ENCODE measurements around the gene CARM1.
"Not testable (repeated sequence)": the region's sequence is repeated elsewhere in the genome, so short reads cannot be mapped to it uniquely, and the experiment has no call there.

The CARM1 gene

GRCh38 chr19:10876459-10877240 lies 5.3 kb downstream of the CARM1 start:
- DNase-seq = no peak

DNA sequence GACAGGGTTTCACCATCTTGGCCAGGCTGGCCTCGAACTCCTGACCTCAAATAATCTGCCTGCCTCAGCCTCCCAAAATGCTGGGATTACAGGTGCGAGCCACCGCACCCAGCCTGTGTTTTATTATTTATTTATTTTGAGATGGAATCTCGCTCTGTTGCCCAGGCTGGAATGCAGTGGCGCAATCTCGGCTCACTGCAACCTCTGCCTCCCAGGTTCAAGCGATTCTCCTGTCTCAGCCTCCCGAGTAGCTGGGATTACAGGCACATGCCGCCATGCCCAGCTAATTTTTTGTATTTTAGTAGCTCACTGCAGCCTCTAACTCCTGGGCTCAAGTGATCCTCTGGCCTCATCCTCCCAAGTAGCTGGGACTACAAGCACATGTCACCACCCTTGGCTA lies 6.3 kb downstream of the CARM1 start:
- not testable (repeated sequence) for DNase-seq

- no peak for DNase-seq
These were observed 6.9 kb downstream of the CARM1 start for GRCh38 chr19:10878253-10878652.

DNA sequence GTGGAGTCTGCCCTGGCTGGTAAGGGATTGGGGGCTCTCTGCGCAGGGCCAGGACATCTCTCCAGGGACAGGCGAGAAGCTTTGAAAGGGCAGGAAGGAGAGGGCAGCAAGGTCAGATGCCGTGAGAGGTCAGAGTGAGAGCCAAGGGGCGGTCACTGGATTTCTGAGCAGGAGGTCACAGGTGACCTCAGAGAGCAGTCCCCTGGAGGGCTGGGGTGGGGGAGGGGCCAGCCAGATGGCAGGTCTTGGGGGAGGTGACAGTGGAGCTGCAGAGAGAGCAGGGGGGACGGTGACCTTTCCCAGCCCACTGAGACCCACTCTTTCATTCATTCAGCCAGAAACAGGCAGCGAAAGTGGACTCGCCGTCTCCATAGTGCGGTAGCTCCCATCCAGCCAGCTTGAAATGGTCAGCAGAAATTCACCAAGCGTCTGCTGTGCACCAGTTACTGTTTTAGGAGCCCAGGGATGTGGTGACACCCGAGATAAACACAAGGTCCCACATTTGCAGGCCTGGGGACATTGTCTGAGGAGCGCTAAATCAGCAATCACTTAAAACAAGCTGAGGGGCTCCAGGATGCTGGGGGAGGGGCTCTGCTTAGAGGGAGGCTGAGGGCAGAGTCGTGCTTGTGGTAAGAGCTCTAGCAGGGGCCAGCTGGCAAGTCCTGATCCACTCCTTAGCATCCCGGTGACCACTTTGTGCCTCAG lies 10.2 kb downstream of the CARM1 start:
- no peak for DNase-seq

DNA sequence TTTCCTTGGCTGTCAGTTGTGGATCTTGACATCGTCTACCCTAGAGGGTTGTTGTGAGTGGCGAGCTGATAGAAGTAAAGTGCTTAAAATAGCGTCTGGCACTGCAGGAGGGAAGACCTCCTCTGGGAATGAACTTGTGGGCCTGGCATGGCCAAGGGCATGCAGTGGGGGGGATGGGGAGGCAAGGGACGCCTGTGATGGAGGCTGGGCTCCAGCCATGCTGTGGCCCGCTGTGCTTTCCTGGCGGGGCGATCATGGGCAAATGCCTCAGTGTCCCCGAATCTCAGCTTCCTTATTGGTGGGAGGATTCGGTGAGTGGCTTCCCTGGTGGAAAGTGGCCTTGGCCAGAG lies 10.7 kb downstream of the CARM1 start:
- DNase-seq = no peak

GRCh38 chr19:10884274-10884673 lies 12.9 kb downstream of the CARM1 start:
- DNase-seq = no peak

GRCh38 chr19:10885201-10886169 lies 14.1 kb downstream of the CARM1 start:
- DNase-seq = no peak

GRCh38 chr19:10887616-10888367 lies 16.4 kb downstream of the CARM1 start:
- no peak for DNase-seq

DNA sequence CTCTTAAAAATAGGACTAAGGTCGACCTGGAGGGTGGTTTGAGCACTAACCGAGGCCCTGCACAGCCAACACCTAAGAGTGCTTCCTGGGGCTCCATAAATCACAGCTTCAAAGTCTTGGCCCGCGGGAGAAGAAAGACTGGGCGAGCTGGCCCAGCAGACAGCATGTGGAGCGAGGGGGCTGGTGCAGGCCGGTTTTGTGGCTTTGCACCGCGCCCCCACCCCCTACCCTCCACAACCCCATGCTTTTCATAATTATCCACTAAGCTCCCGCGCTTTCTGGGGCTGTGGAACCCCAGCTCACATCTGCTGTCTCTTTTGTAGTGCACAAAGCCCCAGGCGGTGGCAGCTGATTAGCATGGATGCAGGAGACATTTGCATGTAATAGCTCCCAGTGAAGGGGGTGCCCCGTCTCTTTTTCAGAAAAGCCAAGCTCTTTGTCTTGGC lies 17.1 kb downstream of the CARM1 start:
- DNase-seq = no peak

GRCh38 chr19:10889880-10890279 lies 18.5 kb downstream of the CARM1 start:
- no peak for DNase-seq

GRCh38 chr19:10891405-10892086 lies 20.2 kb downstream of the CARM1 start:
- no peak for DNase-seq

GRCh38 chr19:10892256-10892655 lies 20.9 kb downstream of the CARM1 start:
- DNase-seq = no peak

DNA sequence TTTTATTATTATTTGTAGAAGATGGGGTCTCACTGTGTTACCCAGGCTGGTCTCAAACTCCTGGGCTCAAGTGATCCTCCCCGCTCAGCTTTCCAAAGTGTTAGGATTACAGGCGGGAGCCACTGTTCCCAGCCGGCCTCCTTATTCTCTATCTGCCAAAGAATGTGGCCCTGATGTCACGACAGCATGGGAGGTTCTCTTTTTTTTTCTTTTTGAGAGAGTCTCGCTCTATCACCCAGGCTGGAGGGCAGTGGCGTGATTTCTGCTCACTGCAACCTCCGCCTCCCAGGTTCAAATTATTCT lies 23.5 kb downstream of the CARM1 start:
- DNase-seq = no peak

DNA sequence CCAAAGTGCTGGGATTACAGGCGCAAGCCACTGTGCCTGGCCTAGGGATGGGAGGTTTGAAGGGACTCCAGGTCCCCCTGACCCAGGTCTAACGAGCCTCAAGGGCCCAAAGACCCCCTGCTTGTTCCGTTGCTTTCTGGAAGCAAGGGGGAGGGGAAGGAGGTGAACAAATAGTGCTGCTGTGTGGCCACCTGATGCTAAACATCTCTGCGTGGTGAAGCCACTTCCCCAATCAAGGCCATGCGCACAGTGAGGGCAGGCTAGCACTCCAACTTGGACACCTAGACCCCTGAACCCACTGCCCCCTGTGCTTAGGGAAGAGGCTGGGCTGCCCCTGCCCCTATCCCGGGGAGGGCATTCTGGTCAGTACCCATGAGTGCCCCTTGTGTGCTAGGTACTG lies 24.0 kb downstream of the CARM1 start:
- DNase-seq = no peak

GRCh38 chr19:10895920-10896319 lies 24.6 kb downstream of the CARM1 start:
- DNase-seq = no peak

DNA sequence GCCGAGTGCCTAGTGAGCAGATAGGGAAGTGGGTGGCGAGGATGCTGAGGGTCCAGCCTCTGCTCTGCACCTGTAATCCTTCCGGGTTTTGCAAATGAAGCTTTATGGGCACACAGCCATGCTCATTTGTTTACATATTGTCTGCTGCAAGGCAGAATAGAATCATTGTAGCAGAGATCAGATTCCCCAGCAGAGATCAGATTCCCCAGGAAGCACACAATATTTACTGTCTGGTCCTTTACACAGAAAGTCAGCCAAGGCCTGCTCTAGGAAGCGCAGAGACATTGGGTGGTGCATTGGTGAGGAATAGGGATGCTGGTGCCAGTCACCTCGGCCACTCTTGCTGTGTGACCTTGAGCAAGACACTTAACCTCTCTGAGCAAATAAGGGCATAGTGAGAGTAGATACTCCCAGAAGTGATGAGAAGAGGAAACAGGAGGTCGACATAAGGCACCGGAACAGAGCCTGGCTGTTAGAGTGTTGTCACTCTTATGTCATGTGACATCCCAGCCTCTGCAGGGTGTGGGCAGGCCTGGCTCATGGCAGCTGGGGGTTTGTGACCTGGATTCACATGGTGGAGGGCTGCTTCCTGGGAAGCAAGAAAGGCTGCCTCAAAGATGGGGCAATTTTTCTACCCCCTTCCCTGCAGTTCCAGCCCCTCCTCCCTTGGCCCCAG lies 25.6 kb downstream of the CARM1 start:
- DNase-seq = no peak

DNA sequence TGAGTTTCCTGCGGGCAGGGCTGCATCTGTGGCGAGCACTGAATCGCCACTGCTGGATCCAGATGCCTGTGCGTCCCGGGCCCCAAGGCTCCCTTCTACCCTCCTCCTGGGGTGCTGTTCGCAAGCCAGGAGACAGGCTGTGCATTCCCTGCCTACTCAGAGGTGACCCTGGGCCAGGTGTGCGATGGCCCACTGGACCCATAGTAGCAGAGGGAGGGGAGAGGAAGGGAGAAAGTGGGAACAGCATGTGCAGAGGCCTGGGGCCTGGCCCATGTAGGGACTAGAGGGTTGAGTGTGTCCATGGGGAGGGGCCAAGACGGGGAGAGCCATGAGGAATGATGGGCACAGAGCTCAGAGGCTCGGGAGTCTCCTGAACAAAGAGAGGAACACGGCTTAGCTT lies 27.3 kb downstream of the CARM1 start:
- no peak for DNase-seq

GRCh38 chr19:10899151-10899653 lies 27.8 kb downstream of the CARM1 start:
- no peak for DNase-seq

GRCh38 chr19:10907925-10908324 lies 36.6 kb downstream of the CARM1 start:
- no peak for DNase-seq

GRCh38 chr19:10908380-10908960 lies 37.1 kb downstream of the CARM1 start:
- DNase-seq = no peak
